Adrenal gland (tissue), 5 donors: Measurements from ENCODE around the gene SPPL3.

Source experiments
- POLR2A ChIP-seq, 2 donors: fragments of 450-650 bp; IDR thresholded peaks; one replicate each; pipeline ENCODE4 v1.6.1; 2017; ENCODE audit warnings: antibody characterized with exemption in 2 of 2, mild to moderate bottlenecking in 2 of 2, moderate library complexity in 1 of 2
- TF ChIP-seq, protein P1 (sequence below), 6 experiments: fragments of 450-650 bp in 4 of 6; fragments of 200-600 bp in 2 of 6; sonication (generic) in 1 of 6; IDR thresholded peaks; 1 replicate in 5 of 6; 2 replicates in 1 of 6; pipeline versions ENCODE4 v1.5.1 to v1.8.0; 2016 to 2021; ENCODE audit warnings: antibody characterized with exemption in 6 of 6, mild to moderate bottlenecking in 2 of 6, moderate library complexity in 1 of 6
- donor health status: DM: no; HTN: no; CAD: no.

DNA sequence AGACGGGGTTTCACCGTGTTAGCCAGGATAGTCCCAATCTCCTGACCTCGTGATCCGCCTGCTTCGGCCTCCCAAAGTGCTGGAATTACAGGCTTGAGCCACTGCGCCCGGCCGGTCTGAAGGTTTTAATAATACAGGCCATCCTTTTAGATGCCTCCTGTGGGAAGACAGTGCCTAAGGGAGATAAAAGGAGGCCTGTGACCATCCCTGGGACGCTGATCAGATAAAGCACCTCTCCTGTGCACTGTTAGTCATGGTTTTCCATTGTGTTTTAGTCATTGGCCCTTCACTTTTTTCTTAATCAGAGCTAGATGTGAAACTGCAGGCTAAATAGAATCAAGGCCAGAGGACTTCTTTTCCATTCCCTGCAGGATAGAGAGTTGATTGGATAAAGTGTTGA, 186.1 kb downstream of the SPPL3 start:
- TF ChIP-seq, protein P1, sequence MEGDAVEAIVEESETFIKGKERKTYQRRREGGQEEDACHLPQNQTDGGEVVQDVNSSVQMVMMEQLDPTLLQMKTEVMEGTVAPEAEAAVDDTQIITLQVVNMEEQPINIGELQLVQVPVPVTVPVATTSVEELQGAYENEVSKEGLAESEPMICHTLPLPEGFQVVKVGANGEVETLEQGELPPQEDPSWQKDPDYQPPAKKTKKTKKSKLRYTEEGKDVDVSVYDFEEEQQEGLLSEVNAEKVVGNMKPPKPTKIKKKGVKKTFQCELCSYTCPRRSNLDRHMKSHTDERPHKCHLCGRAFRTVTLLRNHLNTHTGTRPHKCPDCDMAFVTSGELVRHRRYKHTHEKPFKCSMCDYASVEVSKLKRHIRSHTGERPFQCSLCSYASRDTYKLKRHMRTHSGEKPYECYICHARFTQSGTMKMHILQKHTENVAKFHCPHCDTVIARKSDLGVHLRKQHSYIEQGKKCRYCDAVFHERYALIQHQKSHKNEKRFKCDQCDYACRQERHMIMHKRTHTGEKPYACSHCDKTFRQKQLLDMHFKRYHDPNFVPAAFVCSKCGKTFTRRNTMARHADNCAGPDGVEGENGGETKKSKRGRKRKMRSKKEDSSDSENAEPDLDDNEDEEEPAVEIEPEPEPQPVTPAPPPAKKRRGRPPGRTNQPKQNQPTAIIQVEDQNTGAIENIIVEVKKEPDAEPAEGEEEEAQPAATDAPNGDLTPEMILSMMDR (IDR thresholded peaks at IDR 0.05) = no peak
- no peak for TF ChIP-seq POLR2A (IDR thresholded peaks at IDR 0.05)
